Heart left ventricle (tissue), 16 donors: ENCODE measurements around the gene LCP2. TPM values are rescaled to one million over a fixed set of nuclear protein-coding genes. Genes with fewer than 3 reads are reported as not detected.
A peak's percentile ranks its signal among the peaks of the same experiment; 100 is the strongest.

Experiments used
- ATAC-seq, 4 donors: fragments of 200-7000 bp; cut with Tn5 transposase; one replicate each; pipeline ENCODE4 v1.9.1; 2020 to 2022; ENCODE audit warnings: moderate library complexity in 4 of 4, mild to moderate bottlenecking in 3 of 4, moderate number of reproducible peaks in 1 of 4
- DNase-seq, 5 donors: peaks; one replicate each; pipeline ENCODE4 v3.0.0-alpha.2; 2020
- H3K27ac ChIP-seq, 12 donors: fragments of 200-600 bp; sonication (generic) in 4 of 12; one replicate each; pipeline versions ENCODE4 v1.5.0 to v1.8.0; 2016 to 2022; ENCODE audit warnings: mild to moderate bottlenecking in 2 of 12
- H3K27me3 ChIP-seq, 9 donors: fragments of 200-600 bp; sonication (generic) in 2 of 9; one replicate each; pipeline versions ENCODE4 v1.5.1 to v1.8.0; 2016 to 2022; ENCODE audit warnings: mild to moderate bottlenecking in 3 of 9
- H3K36me3 ChIP-seq, 9 donors: fragments of 200-600 bp; sonication (generic) in 2 of 9; one replicate each; pipeline versions ENCODE4 v1.5.0 to v1.8.0; 2018 to 2022; ENCODE audit warnings: mild to moderate bottlenecking in 2 of 9
- H3K4me1 ChIP-seq, 12 donors: fragments of 200-600 bp; sonication (generic) in 4 of 12; one replicate each; pipeline versions ENCODE4 v1.5.0 to v1.8.0; 2016 to 2022; ENCODE audit warnings: mild to moderate bottlenecking in 3 of 12
- H3K4me3 ChIP-seq, 12 donors: fragments of 200-600 bp; sonication (generic) in 4 of 12; one replicate each; pipeline versions ENCODE4 v1.5.0 to v1.8.0; 2017 to 2022; ENCODE audit warnings: mild to moderate bottlenecking in 9 of 12, moderate library complexity in 4 of 12
- H3K9me3 ChIP-seq, 12 donors: fragments of 200-600 bp; sonication (generic) in 4 of 12; one replicate each; pipeline versions ENCODE4 v1.5.0 to v1.8.0; 2016 to 2022; ENCODE audit warnings: mild to moderate bottlenecking in 1 of 12
- CTCF ChIP-seq, 12 donors: fragments of 200-600 bp; sonication (generic) in 4 of 12; IDR thresholded peaks; one replicate each; pipeline versions ENCODE4 v1.5.0 to v1.8.0; 2018 to 2022; ENCODE audit warnings: antibody characterized with exemption in 12 of 12, mild to moderate bottlenecking in 5 of 12
- POLR2A ChIP-seq, 2 donors: fragments of 450-650 bp; IDR thresholded peaks; one replicate each; pipeline ENCODE4 v1.6.1; 2017; ENCODE audit warnings: antibody characterized with exemption in 2 of 2, mild to moderate bottlenecking in 2 of 2, moderate library complexity in 2 of 2
- WGBS, 4 donors: extraction: QIAGEN DNeasy Blood & Tissue Kit in 2 of 4; methylation state at CpG; one replicate each; pipeline versions ENCODE4 v1.1.5 to v1.1.7; 2013 to 2018; 5-methylcytosine and 5-hydroxymethylcytosine counted together
- intact Hi-C, 10 donors: fragments of 100-400 bp; cut with DNase I; formaldehyde crosslinking; loops; one replicate each; pipeline versions ENCODE4 v1.11.1 to v1.14.2; 2022
- polyA plus RNA-seq, 2 donors: library from polyadenylated mRNA; stranded (reverse); fragments of 200-250 nt; gene quantifications; one replicate each; pipeline ENCODE4 v1.2.3, GENCODE V29; 2013
- total RNA-seq, 9 donors: library from RNA; depleted of rRNA in 2 of 9; stranded (reverse); fragments of >200 nt in 2 of 9; fragmentation: NEBNext Ultra II Directional in 3 of 9; extraction: Animal tissue kit (Norgen Biotek cat#: 25700) in 3 of 9; gene quantifications; one replicate each; pipeline versions ENCODE4 v1.1.0 to v1.2.4, GENCODE V29; 2016 to 2023
- donor health status: ischemic (EF 13 %, LVEDD 7.1; RV severe dilation, severe dysfunction).
- donor health status: healthy with polysubstance abuse.
- donor health status: DM: no; HTN: yes; CAD: no.
- donor health status: DM: no; HTN: no; CAD: no.
- donor health status: ischemic (EF 25% LVEDD 6.9; RV normal size, moderate dysfunction).
- donor health status: ischemic (EF 25% LVEDD 5.7; RV mildly dilated, moderate dysfunction).
- donor health status: healthy.
- donor health status: DM: yes; HTN: yes; CAD: no.
- donor health status: ischemic (EF 35%, LVEDD 5.7; RV mildly dilated, moderate dysfunction).
- donor health status: nonischemic (EF 11% LVEDD 7.7; RV severe dilation, severe dysfunction).
- donor health status: DM: yes; HTN: yes; CAD: no.
- donor health status: PGD.
- donor health status: ischemic (EF 29% LVEDD 5.4; RV normal size, mild dysfunction).
- donor health status: nonischemic (EF 23%, LVEDD 6.1; RV moderate dilation, normal function).

LCP2 gene
- total and polyA plus RNA-seq, 11 donors: 2.2 to 73.7 (median 4.6) TPM

- Histone ChIP-seq H3K4me3 (no peak overlapping the region), H3K36me3 (no peaks in the 10 kb centered on the region), H3K9me3 (no peaks in the 10 kb centered on the region), H3K27ac (no peak overlapping the region), H3K27me3 (no peaks in the 10 kb centered on the region), H3K4me1 (peaks cover 0 to 50% (median 0%) of the 10 kb centered on the region in 12 donors)
- DNase-seq (no peak), ATAC-seq (peak in 3 of 4 donors; percentile 38 to 63 (median 62))
- intact Hi-C loops: loop anchor here in 6 of 10 donors (5.0 to 10.0 kb wide), 5 partner anchors 62 to 112 kb away; no protein-coding TSS in a partner anchor
- peak in 11 of 12 donors; percentile 25 to 58 (median 41) for TF ChIP-seq CTCF (IDR thresholded peaks at IDR 0.05)
- TF ChIP-seq POLR2A (IDR thresholded peaks at IDR 0.05): no peak
- WGBS, 4 donors: 90 to 94% (median 92%) methylated on average over 4 of the region's 4 CpGs
Measured at GRCh38 chr5:170338933-170339779, 41.6 kb upstream of the LCP2 start.

GRCh38 chr5:170338291-170338690 is 40.7 kb upstream of the LCP2 start:
- DNase-seq (no peak), ATAC-seq (no peak)
- Histone ChIP-seq H3K4me1 (peaks cover 0 to 58% (median 0%) of the 10 kb centered on the region in 12 donors), H3K4me3 (no peak overlapping the region), H3K27me3 (no peaks in the 10 kb centered on the region), H3K36me3 (no peaks in the 10 kb centered on the region), H3K27ac (no peak overlapping the region), H3K9me3 (no peaks in the 10 kb centered on the region)
- intact Hi-C loops: loop anchor here in 6 of 10 donors (5.0 to 10.0 kb wide), 5 partner anchors 61 to 111 kb away; no protein-coding TSS in a partner anchor
- 48 to 64% (median 57%) methylated on average over 4 of the region's 4 CpGs for WGBS, 4 donors
- TF ChIP-seq POLR2A (IDR thresholded peaks at IDR 0.05) (no peak), CTCF (IDR thresholded peaks at IDR 0.05) (no peak)

- no peaks in the 10 kb centered on the region for H3K9me3 ChIP-seq
- ATAC-seq: peak in 2 of 4 donors; percentile 56 to 66
- H3K4me1 ChIP-seq: peaks cover 0 to 69% (median 0%) of the 10 kb centered on the region in 12 donors
- H3K36me3 ChIP-seq: no peaks in the 10 kb centered on the region
- TF ChIP-seq CTCF (IDR thresholded peaks at IDR 0.05): no peak
- no peak for TF ChIP-seq POLR2A (IDR thresholded peaks at IDR 0.05)
- H3K27ac ChIP-seq: peak overlapping the region in 1 of 12 donors; percentile 90
- H3K4me3 ChIP-seq: peak overlapping the region in 1 of 12 donors; percentile 6
- no peaks in the 10 kb centered on the region for H3K27me3 ChIP-seq
- intact Hi-C loops: loop anchor here in 6 of 10 donors (5.0 to 10.0 kb wide), 5 partner anchors 60 to 110 kb away; no protein-coding TSS in a partner anchor
- 75 to 80% (median 78%) methylated on average over 9 of the region's 9 CpGs for WGBS, 4 donors
- no peak for DNase-seq
Measured at GRCh38 chr5:170337045-170337733, 39.6 kb upstream of the LCP2 start.

GRCh38 chr5:170336065-170336464 is 38.5 kb upstream of the LCP2 start:
- TF ChIP-seq CTCF (IDR thresholded peaks at IDR 0.05): no peak
- no peak for TF ChIP-seq POLR2A (IDR thresholded peaks at IDR 0.05)
- no peak for DNase-seq
- ATAC-seq: no peak
- Histone ChIP-seq H3K36me3 (no peaks in the 10 kb centered on the region), H3K9me3 (no peaks in the 10 kb centered on the region), H3K4me1 (peaks cover 0 to 79% (median 6%) of the 10 kb centered on the region in 12 donors), H3K27ac (peak overlapping the region in 1 of 12 donors; percentile 90), H3K27me3 (no peaks in the 10 kb centered on the region), H3K4me3 (no peak overlapping the region)
- intact Hi-C loops: loop anchor here in 6 of 10 donors (5.0 to 10.0 kb wide), 5 partner anchors 59 to 109 kb away; no protein-coding TSS in a partner anchor
- 88 to 98% (median 94%) methylated on average over 6 of the region's 6 CpGs for WGBS, 4 donors
